Hepatocyte (in vitro differentiated cells): ENCODE results near the gene SKIC2.
"Not testable (repeated sequence)": the region's sequence is repeated elsewhere in the genome, so short reads cannot be mapped to it uniquely, and the experiment has no call there.

Experiments
- CTCF ChIP-seq: fragments of 200-600 bp; sonication (generic); IDR thresholded peaks from 2 replicates; pipeline ENCODE4 v1.5.1; 2016; ENCODE audit warnings: antibody characterized with exemption, mild to moderate bottlenecking; ENCODE audit not compliant: poor library complexity
- EZH2 ChIP-seq: fragments of 200-600 bp; sonication (generic); IDR thresholded peaks from 2 replicates; pipeline ENCODE4 v1.6.1; 2016; ENCODE audit warnings: antibody characterized with exemption, mild to moderate bottlenecking, borderline replicate concordance
- EZH2phosphoT487 ChIP-seq: fragments of 200-600 bp; sonication (generic); IDR thresholded peaks from one replicate; pipeline ENCODE4 v1.6.1; 2018; ENCODE audit warnings: antibody characterized with exemption, mild to moderate bottlenecking, low read depth, moderate library complexity; ENCODE audit not compliant: unreplicated experiment, severe bottlenecking

DNA sequence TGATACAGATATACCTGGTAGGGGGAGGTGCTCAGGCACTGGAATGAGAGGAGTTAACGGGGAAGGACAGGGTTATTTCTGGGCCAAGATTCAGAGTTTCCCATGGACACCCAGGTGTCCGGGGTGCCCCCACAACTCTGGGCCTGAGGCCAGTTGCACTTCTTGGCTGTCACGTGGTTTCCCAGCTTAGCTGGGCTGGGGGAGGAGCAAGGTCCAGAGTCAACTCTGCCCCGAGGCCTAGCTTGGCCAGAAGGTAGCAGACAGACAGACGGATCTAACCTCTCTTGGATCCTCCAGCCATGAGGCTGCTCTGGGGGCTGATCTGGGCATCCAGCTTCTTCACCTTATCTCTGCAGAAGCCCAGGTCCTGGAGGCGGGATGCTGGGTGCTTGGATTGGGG is 55.6 kb downstream of the SKIC2 start, which contains the start of gene C4B:
- not testable (repeated sequence) for TF ChIP-seq CTCF, EZH2phosphoT487, EZH2
